ENCODE measurements around the gene CERS4. TPM values are rescaled to one million over a fixed set of nuclear protein-coding genes. Genes with fewer than 3 reads are reported as not detected.

CERS4 gene
- polyA plus RNA-seq, 1 donor from 2014 or later = 59.3 TPM

DNA sequence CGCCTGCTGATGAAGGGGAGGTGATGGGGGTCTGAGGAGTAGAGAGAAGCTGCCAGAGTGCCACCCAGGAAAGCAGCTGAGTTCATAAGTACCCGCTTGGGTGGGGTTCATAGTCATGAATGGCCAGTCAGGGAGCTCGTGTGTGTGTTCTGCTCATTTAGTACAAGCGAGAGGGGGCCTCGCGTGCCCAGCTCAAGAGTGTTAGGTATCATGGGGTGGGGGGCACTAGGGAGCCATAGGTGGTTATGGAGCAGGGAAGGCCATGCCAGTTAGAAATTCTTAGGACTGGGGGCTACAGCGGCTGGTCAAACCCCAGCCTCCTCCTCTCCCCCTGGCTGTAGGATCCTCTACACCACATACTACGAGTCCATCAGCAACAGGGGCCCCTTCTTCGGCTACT is 52.2 kb downstream of the CERS4 start:
- Histone ChIP-seq H3K27me3 (ENCODE audit: insufficient read depth, low read depth, low read length) (no peaks in the 10 kb centered on the region), H4K20me1 (ENCODE audit: insufficient read depth) (no peaks in the 10 kb centered on the region), H3K9ac (ENCODE audit: low read length) (no peak overlapping the region), H3K9me2 (ENCODE audit: insufficient read depth, low read length) (no peaks in the 10 kb centered on the region), H3K4me3 (ENCODE audit: low read length) (no peak overlapping the region), H3K27ac (ENCODE audit: low read length) (no peak overlapping the region), H3K9me3 (ENCODE audit: low read length) (no peaks in the 10 kb centered on the region), H3K4me2 (ENCODE audit: low read length) (no peak overlapping the region), H3K36me3 (ENCODE audit: insufficient read depth, low read length) (peaks cover 2% of the 10 kb centered on the region), H2AFZ (ENCODE audit: low read depth, low read length) (no peak overlapping the region), H3F3A (ENCODE audit: insufficient read depth, low read length, poor library complexity, severe bottlenecking) (no peaks in the 10 kb centered on the region), H3K79me2 (replicated peaks; ENCODE audit: insufficient read depth, low read length) (no peaks in the 10 kb centered on the region)
- TF ChIP-seq EP300 (conservative IDR thresholded peaks at IDR 0.05; ENCODE audit: poor library complexity, severe bottlenecking) (no peak), POLR2AphosphoS5 (IDR thresholded peaks at IDR 0.05) (no peak), SMC3 (conservative IDR thresholded peaks at IDR 0.05; ENCODE audit: poor library complexity) (no peak), RAD21 (conservative IDR thresholded peaks at IDR 0.05) (no peak), TAF1 (IDR thresholded peaks at IDR 0.05; ENCODE audit: low read depth) (no peak), EZH2 (IDR thresholded peaks at IDR 0.05; ENCODE audit: borderline replicate concordance, insufficient read depth, low read length, poor library complexity, severe bottlenecking) (no peak)
- TF ChIP-seq, protein P1, sequence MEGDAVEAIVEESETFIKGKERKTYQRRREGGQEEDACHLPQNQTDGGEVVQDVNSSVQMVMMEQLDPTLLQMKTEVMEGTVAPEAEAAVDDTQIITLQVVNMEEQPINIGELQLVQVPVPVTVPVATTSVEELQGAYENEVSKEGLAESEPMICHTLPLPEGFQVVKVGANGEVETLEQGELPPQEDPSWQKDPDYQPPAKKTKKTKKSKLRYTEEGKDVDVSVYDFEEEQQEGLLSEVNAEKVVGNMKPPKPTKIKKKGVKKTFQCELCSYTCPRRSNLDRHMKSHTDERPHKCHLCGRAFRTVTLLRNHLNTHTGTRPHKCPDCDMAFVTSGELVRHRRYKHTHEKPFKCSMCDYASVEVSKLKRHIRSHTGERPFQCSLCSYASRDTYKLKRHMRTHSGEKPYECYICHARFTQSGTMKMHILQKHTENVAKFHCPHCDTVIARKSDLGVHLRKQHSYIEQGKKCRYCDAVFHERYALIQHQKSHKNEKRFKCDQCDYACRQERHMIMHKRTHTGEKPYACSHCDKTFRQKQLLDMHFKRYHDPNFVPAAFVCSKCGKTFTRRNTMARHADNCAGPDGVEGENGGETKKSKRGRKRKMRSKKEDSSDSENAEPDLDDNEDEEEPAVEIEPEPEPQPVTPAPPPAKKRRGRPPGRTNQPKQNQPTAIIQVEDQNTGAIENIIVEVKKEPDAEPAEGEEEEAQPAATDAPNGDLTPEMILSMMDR (IDR thresholded peaks at IDR 0.05; ENCODE audit: poor library complexity, severe bottlenecking) = no peak
- TF ChIP-seq, protein P2, sequence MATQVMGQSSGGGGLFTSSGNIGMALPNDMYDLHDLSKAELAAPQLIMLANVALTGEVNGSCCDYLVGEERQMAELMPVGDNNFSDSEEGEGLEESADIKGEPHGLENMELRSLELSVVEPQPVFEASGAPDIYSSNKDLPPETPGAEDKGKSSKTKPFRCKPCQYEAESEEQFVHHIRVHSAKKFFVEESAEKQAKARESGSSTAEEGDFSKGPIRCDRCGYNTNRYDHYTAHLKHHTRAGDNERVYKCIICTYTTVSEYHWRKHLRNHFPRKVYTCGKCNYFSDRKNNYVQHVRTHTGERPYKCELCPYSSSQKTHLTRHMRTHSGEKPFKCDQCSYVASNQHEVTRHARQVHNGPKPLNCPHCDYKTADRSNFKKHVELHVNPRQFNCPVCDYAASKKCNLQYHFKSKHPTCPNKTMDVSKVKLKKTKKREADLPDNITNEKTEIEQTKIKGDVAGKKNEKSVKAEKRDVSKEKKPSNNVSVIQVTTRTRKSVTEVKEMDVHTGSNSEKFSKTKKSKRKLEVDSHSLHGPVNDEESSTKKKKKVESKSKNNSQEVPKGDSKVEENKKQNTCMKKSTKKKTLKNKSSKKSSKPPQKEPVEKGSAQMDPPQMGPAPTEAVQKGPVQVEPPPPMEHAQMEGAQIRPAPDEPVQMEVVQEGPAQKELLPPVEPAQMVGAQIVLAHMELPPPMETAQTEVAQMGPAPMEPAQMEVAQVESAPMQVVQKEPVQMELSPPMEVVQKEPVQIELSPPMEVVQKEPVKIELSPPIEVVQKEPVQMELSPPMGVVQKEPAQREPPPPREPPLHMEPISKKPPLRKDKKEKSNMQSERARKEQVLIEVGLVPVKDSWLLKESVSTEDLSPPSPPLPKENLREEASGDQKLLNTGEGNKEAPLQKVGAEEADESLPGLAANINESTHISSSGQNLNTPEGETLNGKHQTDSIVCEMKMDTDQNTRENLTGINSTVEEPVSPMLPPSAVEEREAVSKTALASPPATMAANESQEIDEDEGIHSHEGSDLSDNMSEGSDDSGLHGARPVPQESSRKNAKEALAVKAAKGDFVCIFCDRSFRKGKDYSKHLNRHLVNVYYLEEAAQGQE (IDR thresholded peaks at IDR 0.05; ENCODE audit: borderline replicate concordance) = no peak

GRCh38 chr19:8261881-8262280 is 52.7 kb downstream of the CERS4 start:
- H3K27ac ChIP-seq (ENCODE audit: low read length) = no peak overlapping the region
- TF ChIP-seq POLR2AphosphoS5 (IDR thresholded peaks at IDR 0.05) (no peak), EP300 (conservative IDR thresholded peaks at IDR 0.05; ENCODE audit: poor library complexity, severe bottlenecking) (no peak), MXI1 (conservative IDR thresholded peaks at IDR 0.05; ENCODE audit: poor library complexity, severe bottlenecking) (no peak), EZH2 (IDR thresholded peaks at IDR 0.05; ENCODE audit: borderline replicate concordance, insufficient read depth, low read length, poor library complexity, severe bottlenecking) (no peak), RAD21 (conservative IDR thresholded peaks at IDR 0.05) (no peak), TAF1 (IDR thresholded peaks at IDR 0.05; ENCODE audit: low read depth) (no peak), SMC3 (conservative IDR thresholded peaks at IDR 0.05; ENCODE audit: poor library complexity) (no peak)
- TF ChIP-seq, protein P1 (IDR thresholded peaks at IDR 0.05; ENCODE audit: poor library complexity, severe bottlenecking) = no peak
- TF ChIP-seq, protein P2 (IDR thresholded peaks at IDR 0.05; ENCODE audit: borderline replicate concordance) = no peak
- H3F3A ChIP-seq (ENCODE audit: insufficient read depth, low read length, poor library complexity, severe bottlenecking) = no peaks in the 10 kb centered on the region
- H3K27me3 ChIP-seq (ENCODE audit: insufficient read depth, low read depth, low read length) = no peaks in the 10 kb centered on the region
- no peaks in the 10 kb centered on the region for H3K9me2 ChIP-seq (ENCODE audit: insufficient read depth, low read length)
- H3K9ac ChIP-seq (ENCODE audit: low read length) = no peak overlapping the region
- H4K20me1 ChIP-seq (ENCODE audit: insufficient read depth) = no peaks in the 10 kb centered on the region
- H3K4me2 ChIP-seq (ENCODE audit: low read length) = no peak overlapping the region
- no peak overlapping the region for H3K4me3 ChIP-seq (ENCODE audit: low read length)
- H3K9me3 ChIP-seq (ENCODE audit: low read length) = no peaks in the 10 kb centered on the region
- H3K79me2 ChIP-seq (replicated peaks; ENCODE audit: insufficient read depth, low read length) = no peaks in the 10 kb centered on the region
- H3K36me3 ChIP-seq (ENCODE audit: insufficient read depth, low read length) = no peaks in the 10 kb centered on the region
- H2AFZ ChIP-seq (ENCODE audit: low read depth, low read length) = no peak overlapping the region

All from neural cell (in vitro differentiated cells).